COLO829 (cell line): ENCODE measurements around the gene CAND1.
"Not testable (repeated sequence)": the region's sequence is repeated elsewhere in the genome, so short reads cannot be mapped to it uniquely, and the experiment has no call there.

Experiments used
- DNase-seq: peaks from one replicate; pipeline ENCODE4 v3.0.0; 2012; ENCODE audit warnings: low spot score

The CAND1 gene

DNA sequence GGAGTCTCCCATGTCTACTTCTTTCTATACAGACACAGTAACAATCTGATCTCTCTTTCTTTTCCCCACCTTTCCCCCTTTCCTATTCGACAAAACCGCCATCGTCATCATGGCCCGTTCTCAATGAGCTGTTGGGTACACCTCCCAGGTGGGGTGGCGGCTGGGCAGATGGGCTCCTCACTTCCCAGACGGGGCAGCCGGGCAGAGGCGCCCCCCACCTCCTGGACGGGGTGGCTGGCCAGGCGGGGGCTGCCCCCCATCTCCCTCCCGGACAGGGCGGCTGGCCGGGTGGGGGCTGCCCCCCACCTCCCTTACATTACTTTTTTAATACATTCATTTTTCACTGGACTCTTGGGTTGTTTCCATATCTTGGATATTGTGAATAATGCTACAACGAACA is 71.9 kb downstream of the CAND1 start:
- DNase-seq, result not testable (repeated sequence)

- DNase-seq, result no peak
These were observed 76.0 kb downstream of the CAND1 start for GRCh38 chr12:67344979-67345710.

DNA sequence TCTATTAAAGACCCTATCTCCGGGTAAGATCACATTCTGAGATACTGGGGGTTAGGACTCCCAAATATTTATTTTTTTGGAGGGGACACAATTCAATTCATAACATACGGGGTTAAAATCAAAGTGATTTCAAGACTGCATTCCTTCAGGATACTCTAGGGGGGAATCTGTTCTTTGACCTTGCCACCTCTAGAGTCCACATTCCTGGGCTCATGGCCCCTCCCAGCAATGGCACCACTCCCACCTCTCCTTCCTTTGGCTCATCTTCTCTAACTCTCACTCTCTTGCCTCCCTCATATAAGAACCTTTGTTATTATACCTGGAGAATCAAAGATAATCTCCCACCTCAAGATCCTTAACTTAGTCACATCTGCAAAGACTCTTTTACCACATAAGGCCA is 79.5 kb downstream of the CAND1 start:
- DNase-seq, result no peak

DNA sequence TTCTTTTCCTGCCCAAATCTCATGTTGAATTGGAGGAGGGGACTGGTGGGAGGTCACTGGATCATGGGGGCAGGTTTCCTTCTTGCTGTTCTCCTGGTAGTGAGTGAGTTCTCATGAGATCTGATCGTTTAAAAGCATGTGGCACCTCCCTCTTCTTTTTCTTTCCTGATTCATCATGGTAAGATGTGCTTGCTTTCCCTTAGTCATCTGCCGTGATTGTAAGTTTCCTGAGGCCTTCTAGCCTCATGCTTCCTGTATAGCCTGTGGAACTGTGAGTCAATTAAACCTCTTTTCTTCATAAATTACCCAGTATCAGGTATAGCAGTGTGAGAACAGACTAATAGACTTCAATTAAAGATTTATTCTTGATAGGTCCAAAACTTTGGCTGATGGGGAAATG is 83.5 kb downstream of the CAND1 start:
- DNase-seq, result no peak

DNA sequence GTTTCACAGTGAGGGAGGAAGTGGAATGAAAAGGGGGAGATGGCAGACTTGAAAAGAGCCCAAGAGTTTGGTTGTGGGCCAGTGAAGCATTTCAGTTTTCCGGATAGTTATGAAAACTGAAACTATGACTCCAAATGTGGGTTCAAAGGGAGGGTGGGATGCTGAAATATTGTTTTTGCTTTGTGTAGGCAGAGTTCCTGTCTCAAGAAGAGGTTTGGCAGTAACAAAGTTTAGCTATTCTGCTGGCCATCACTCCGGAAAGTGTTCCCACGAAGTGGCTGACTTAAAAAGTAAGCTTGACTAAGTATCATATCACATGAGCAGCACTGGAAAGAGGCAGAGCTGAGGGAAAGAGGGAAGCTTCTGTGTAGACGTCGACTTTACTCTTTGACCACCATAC is 85.2 kb downstream of the CAND1 start:
- DNase-seq, result no peak

DNA sequence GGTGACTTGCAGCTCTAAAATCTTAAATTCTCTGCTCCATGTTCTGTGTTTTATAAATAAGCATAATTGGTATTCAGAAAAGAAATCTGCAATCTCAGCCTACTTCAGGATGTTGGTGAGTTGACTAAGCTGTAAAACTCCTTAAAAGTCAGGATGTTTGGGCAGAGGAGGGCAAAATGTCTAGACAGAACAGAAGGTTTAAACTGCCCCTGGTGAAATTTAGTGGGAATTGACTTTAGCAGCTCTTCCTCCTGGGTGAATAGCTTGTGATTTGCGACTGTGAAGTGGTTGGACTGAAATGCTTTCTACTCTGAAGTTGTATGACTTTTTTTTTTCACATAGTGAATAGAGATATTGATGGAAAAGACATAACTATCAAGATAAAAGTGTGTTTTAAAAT is 85.8 kb downstream of the CAND1 start:
- DNase-seq, result no peak

- peak; percentile 38 for DNase-seq
These were observed 86.5 kb downstream of the CAND1 start for GRCh38 chr12:67355428-67356379.

DNA sequence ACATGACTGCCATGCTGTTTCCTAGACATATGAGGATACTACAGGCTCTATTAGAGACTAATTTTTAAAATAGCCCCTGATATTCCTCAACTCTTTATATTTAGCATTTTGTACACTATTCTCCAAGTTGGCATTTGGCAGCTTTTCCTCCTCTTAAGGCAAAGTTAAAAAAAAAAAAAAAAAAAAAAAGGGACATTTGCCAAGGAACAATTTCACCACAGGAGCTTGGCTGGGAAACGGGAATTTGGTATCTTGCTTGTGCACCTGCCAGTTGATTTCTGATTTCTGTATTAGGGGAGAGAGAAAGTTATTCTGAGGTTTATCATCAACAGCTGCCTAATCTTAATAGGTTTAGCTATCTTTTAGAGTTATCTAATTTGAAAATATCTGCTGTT is 87.2 kb downstream of the CAND1 start:
- no peak for DNase-seq

GRCh38 chr12:67357376-67358125 is 88.4 kb downstream of the CAND1 start:
- no peak for DNase-seq

DNA sequence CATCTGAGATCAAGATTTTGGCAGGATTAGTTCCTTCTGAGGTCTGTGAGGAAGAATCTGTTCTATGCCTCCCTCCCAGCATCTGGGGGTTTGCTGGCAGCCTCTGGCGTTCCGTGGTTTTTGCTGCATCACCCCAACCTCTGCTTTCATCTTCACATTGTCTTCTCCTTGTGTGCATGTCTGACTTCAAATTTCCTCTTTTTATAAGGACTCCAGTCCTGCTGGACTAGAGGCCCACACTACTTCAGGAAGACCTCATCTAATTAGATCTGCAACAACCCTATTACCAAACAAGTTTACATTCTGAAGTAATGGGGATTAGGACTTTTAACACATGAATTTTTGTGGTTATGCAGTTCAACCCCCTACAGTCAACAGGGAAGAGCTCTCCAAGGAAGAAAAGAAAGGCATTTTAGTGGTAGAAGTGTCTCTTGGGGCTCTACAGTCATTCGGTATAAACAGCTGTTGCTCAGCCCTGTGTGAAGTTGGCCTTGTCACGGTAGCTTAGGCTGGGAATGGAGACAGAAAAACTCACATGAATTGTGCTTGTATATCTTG is 89.7 kb downstream of the CAND1 start:
- DNase-seq, result no peak

DNA sequence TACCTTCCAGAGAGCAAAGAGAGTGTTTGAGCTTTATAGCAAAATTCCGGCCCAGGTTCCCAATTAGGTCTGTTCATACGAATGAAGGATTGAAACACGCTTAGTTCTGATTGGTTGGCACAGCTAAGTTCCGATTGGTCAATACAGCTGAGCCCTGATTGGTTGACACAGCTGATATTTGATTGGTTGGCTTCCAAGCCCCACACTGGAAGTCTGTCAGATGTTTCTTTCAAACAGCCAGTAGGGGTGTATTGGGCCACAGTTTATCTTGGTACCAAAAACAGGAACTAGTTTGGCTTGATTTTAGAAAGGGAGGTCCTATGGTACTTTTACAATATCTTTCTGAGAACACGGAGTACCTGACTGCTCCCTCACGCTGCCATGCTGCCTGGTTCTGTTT is 93.4 kb downstream of the CAND1 start:
- no peak for DNase-seq

- no peak for DNase-seq
These were observed 95.1 kb downstream of the CAND1 start for GRCh38 chr12:67364228-67364627.

GRCh38 chr12:67365131-67365530 is 96.0 kb downstream of the CAND1 start:
- DNase-seq, result no peak

DNA sequence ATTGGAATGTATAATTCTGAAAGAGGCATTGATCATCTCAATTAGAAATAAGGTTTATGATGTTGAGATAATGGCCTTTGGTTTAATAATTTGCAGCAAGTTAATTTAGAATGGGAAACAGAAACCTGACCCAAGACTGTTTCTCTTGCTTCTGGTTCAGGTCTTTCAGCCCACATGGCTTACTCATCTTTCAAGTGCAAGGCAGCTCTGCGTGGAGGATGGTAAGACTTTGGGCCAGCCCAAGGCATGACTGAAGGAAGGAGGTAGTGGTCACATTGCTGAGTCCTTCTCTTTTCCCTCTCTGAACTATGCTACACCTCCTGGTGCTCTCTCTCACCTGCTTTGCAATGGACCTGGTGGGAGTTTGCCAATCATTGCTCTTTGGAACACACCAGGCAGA is 98.7 kb downstream of the CAND1 start:
- DNase-seq, result no peak
